SJCRH30 (cell line): ENCODE data around the gene EPSTI1. TPM values are rescaled to one million over a fixed set of nuclear protein-coding genes. Genes with fewer than 3 reads are reported as not detected.

Experiments
- DNase-seq, 2 experiments: peaks; one replicate each; pipeline ENCODE4 v3.0.0-alpha.2; 2015 to 2020
- H3K27ac ChIP-seq: fragments of 250-450 bp; sonication (Bioruptor Pico); 2 replicates; pipeline ENCODE4 v1.5.1; 2020; ENCODE audit warnings: mild to moderate bottlenecking, moderate library complexity
- H3K27me3 ChIP-seq: fragments of 250-450 bp; sonication (Bioruptor Pico); 2 replicates; pipeline ENCODE4 v1.5.1; 2020; ENCODE audit warnings: mild to moderate bottlenecking, moderate library complexity
- H3K36me3 ChIP-seq: fragments of 250-450 bp; sonication (Bioruptor Pico); 2 replicates; pipeline ENCODE4 v1.5.1; 2020; ENCODE audit warnings: mild to moderate bottlenecking, moderate library complexity
- H3K4me1 ChIP-seq: fragments of 250-450 bp; sonication (Bioruptor Pico); 2 replicates; pipeline ENCODE4 v1.5.1; 2020; ENCODE audit warnings: mild to moderate bottlenecking, moderate library complexity
- H3K4me3 ChIP-seq: fragments of 250-450 bp; sonication (Bioruptor Pico); 2 replicates; pipeline ENCODE4 v1.5.1; 2020; ENCODE audit warnings: mild to moderate bottlenecking, moderate library complexity
- H3K9me3 ChIP-seq: fragments of 250-450 bp; sonication (Bioruptor Pico); replicated peaks from 2 replicates; pipeline ENCODE4 v1.5.1; 2020; ENCODE audit warnings: mild to moderate bottlenecking, moderate library complexity
- total RNA-seq: library from RNA; depleted of rRNA; stranded (reverse); fragments of >200 nt; shearing (Covaris generic); gene quantifications from 2 replicates; pipeline ENCODE4 v1.2.3, GENCODE V29; 2014

EPSTI1 gene
- total RNA-seq, 1 experiment from 2014 or later: 1.1 TPM

DNA sequence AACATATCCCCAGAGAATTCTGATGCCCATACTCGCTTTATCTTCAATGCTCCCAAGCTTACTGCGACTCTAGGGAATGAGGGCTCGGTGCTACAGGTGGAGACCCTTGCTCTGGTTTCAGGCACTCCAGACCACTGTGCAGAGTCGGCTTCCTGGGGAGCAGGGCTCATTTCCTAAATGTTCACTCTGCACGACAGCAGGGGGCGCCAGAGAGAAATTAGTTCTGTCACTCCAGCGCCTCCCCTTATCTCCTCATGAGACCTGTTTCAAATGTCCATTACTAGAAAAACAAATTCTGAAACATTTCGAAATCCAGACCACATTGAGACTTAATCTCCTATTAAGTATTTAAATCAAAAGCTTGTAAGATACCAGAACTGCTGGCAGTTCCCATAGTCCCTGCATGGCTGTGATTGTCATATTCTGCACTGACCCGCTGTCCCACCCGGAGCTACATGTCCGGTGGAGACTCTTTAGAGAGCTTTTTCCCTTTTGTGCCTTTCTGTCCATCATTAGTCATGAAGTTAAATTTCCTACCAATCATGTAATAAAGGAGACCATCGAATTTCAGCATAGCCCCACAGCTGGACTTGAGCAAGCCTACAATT lies 22.4 kb downstream of the EPSTI1 start:
- H3K36me3 ChIP-seq: no peaks in the 10 kb centered on the region
- peak; percentile 74 to 86 for DNase-seq

DNA sequence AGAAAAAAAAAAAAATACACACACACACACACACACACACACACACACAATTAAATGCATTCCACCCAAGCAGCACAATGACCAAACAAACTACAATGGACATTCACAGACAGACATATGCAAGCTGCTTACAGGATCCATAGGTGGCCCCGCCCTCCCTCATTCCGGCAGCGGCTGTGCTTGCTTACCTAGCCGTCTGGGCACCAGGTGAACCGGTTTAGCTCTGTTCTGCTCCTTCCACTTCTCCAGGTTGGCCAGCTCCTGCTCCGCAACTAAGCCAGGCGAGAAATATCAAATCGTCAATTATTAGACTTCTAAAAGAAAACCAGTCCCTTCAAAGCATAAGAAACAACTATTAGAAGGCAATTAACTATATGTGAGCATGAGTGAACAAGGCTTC lies 23.1 kb downstream of the EPSTI1 start:
- no peak overlapping the region for H3K4me3 ChIP-seq
- H3K36me3 ChIP-seq: no peaks in the 10 kb centered on the region

More for the DNA sequence above, 22.4 kb downstream of the EPSTI1 start:
- peaks cover 4% of the 10 kb centered on the region for H3K4me1 ChIP-seq
- H3K9me3 ChIP-seq: no peaks in the 10 kb centered on the region
- H3K4me3 ChIP-seq: no peak overlapping the region
- H3K27ac ChIP-seq: no peak overlapping the region
- no peaks in the 10 kb centered on the region for H3K27me3 ChIP-seq

DNA sequence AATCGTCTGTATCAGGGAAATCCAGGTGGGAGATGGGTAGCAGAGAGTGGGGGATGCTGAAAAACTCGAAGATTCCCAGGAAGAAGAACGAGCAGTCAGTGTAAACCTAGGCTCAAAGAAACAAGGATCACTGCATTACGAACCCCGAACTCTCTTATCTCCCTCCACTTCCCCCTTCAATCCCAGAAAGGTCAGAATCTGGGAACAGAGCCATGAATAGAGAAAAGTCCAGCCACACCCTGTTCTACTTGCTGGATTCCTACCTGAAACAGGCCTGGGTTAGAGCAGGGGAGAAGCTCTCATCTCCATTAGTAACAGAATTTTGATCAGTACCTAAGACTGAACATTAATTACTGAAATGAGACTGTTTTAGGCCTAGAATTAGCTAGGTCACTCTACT lies 24.4 kb downstream of the EPSTI1 start:
- DNase-seq: no peak
- H3K4me1 ChIP-seq: peaks cover 4% of the 10 kb centered on the region
- H3K27ac ChIP-seq: no peak overlapping the region
- no peak overlapping the region for H3K4me3 ChIP-seq
- H3K9me3 ChIP-seq: no peaks in the 10 kb centered on the region
- no peaks in the 10 kb centered on the region for H3K27me3 ChIP-seq
- no peaks in the 10 kb centered on the region for H3K36me3 ChIP-seq

More for the DNA sequence above, 23.1 kb downstream of the EPSTI1 start:
- Histone ChIP-seq H3K4me1 (peaks cover 4% of the 10 kb centered on the region), H3K9me3 (no peaks in the 10 kb centered on the region), H3K27ac (no peak overlapping the region), H3K27me3 (no peaks in the 10 kb centered on the region)
- no peak for DNase-seq

DNA sequence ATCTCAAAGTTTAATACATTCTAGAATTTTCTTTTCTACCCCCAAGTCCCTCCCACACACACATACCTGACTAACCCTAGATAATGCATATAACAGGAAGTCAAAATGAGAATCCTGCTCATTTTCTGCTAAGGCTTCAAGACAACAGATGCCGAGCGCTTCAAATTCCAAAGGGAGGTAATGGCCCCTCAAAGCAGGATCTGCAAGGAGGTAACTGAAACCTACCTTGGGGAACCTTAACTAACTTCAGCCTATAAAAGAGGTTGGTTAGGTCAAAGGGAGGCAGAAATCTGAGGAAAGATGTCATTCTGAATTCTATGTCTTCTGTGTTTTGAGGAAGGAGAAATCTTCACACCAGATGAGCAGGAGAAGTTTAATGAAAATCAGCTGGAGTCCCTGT lies 26.8 kb downstream of the EPSTI1 start:
- H3K9me3 ChIP-seq: no peaks in the 10 kb centered on the region
- H3K27me3 ChIP-seq: no peaks in the 10 kb centered on the region
- H3K4me1 ChIP-seq: peaks cover 4% of the 10 kb centered on the region; the same call in 1 of the 2 replicates
- H3K36me3 ChIP-seq: no peaks in the 10 kb centered on the region
- no peak for DNase-seq
- no peak overlapping the region for H3K27ac ChIP-seq
- no peak overlapping the region for H3K4me3 ChIP-seq

DNA sequence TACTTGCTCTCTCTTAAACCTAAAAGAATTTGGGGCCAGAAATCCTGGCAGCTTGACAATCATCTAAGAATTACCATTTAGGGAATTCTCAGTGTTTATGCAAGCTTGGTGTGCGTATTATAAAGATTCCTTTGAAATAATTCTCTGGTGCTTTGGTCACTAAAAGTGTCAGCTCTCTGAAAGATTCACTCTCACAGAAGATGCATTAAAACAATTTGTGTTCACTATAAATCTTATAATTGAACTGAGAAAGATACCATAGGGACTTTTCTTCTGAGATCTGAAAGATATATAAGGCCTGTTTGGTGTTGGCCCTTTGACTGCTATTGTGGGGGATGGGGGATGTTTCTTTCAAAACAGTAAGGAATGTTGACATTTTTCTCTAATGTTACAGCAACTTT lies 27.3 kb downstream of the EPSTI1 start:
- no peak for DNase-seq
- Histone ChIP-seq H3K4me1 (peaks cover under 1% of the 10 kb centered on the region; the same call in 1 of the 2 replicates), H3K27ac (no peak overlapping the region), H3K4me3 (no peak overlapping the region), H3K36me3 (no peaks in the 10 kb centered on the region), H3K9me3 (no peaks in the 10 kb centered on the region), H3K27me3 (no peaks in the 10 kb centered on the region)

DNA sequence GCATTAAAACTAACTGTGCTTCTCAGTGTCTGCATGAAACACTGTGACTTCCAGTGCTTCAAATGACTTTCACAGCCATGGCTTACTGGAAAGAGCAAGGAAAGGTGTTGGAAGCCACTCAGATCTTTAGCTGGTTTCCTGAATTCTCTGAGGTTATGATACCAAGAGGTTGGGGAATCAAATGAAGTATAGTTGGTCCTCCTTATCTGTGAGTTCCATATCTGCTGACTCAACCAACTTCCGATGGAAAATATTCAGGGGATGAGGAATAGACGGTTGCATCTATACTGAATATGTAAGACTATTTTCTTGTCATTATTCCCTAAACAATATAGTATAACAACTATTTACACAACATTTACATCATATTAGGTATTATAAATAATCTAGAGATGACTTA lies 32.4 kb downstream of the EPSTI1 start:
- no peak for DNase-seq
- Histone ChIP-seq H3K27me3 (no peaks in the 10 kb centered on the region), H3K36me3 (no peaks in the 10 kb centered on the region), H3K4me3 (no peak overlapping the region), H3K9me3 (no peaks in the 10 kb centered on the region), H3K4me1 (no peaks in the 10 kb centered on the region), H3K27ac (no peak overlapping the region)

DNA sequence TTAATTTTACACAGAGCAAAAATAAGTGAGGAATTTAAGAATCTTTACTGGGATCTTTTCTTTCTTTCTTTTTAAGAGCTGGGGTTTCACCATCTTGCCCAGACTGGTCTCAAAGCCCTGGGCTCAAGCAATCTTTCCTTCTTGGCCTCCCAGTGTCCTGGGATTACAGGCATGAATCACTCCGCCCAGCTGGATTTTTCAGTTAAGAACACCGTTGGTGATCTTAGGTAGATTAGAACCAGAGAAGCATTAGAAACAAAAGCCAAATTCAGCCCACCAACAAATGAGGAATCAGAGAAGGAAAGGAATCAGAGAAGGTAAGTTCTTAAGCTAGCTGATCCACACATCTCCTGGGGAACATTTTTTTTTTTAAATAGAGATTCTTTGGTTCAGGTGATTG lies 34.2 kb downstream of the EPSTI1 start:
- Histone ChIP-seq H3K36me3 (no peaks in the 10 kb centered on the region), H3K4me1 (no peaks in the 10 kb centered on the region), H3K4me3 (no peak overlapping the region), H3K27me3 (no peaks in the 10 kb centered on the region), H3K27ac (no peak overlapping the region), H3K9me3 (no peaks in the 10 kb centered on the region)
- DNase-seq: no peak

DNA sequence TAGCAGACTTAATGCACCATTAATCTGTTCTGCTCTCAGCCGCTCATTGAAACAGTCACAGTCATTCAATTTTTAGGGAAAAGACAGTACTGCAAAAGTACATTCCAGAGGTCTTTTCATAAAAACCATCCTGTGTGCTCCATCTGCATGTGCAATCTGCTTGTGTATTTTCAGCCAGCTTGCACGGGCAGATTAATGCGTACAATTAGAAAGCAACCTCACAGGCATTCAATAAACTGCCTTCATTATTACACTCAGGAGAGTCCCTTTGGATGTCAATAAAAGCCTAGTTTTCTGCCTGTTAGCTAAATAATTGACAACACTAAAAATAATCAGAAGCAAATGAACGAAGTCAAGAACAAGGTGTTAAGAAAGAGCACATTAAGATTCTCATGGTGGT lies 41.9 kb downstream of the EPSTI1 start:
- Histone ChIP-seq H3K27ac (no peak overlapping the region), H3K27me3 (no peaks in the 10 kb centered on the region), H3K4me1 (no peaks in the 10 kb centered on the region), H3K4me3 (no peak overlapping the region), H3K9me3 (no peaks in the 10 kb centered on the region; the same call in 1 of the 2 replicates), H3K36me3 (no peaks in the 10 kb centered on the region)
- DNase-seq: no peak

DNA sequence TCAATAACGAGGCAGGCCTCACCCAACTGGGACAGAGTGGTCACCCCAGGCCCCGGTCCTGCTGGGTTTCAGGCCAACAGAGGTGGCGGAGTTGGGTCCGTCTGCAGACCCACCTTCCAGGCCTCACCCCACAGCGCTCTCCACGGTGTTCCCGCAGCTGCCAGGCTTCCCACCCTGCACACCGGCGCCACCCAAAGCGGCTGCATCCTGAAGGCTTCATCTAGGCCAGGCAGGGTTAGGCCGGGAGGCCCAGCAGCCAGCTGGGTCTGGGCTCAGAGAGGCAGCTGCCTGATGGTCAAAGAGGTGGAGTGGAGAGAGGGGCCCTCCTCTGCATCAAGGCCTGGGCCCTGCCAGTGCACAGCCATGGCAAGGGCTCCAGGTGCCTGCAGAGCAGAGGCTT lies 44.1 kb downstream of the EPSTI1 start:
- Histone ChIP-seq H3K27me3 (no peaks in the 10 kb centered on the region), H3K27ac (no peak overlapping the region), H3K36me3 (no peaks in the 10 kb centered on the region), H3K4me3 (no peak overlapping the region), H3K9me3 (no peaks in the 10 kb centered on the region; the same call in 1 of the 2 replicates), H3K4me1 (no peaks in the 10 kb centered on the region)
- no peak for DNase-seq

DNA sequence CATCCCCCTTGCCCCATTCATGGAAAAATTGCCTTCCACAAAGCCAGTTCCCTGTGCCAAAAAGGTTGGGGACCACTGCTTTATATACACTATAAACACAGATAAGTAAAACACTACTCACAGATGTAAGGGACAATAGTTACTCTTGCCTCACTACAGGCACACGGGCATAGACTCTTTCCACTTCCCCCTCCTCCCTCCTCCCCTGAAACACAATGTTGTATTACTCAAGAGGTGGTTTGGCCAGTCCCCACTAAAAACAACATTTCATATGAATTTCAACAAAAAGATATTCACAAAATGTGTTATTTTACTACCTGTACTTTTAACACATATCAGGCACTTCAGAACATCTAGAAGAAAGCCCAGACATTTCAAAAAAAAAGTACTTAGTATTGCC lies 45.1 kb downstream of the EPSTI1 start:
- Histone ChIP-seq H3K36me3 (no peaks in the 10 kb centered on the region), H3K4me1 (no peaks in the 10 kb centered on the region), H3K4me3 (no peak overlapping the region), H3K27ac (no peak overlapping the region), H3K9me3 (no peaks in the 10 kb centered on the region; the same call in 1 of the 2 replicates), H3K27me3 (no peaks in the 10 kb centered on the region)
- no peak for DNase-seq

DNA sequence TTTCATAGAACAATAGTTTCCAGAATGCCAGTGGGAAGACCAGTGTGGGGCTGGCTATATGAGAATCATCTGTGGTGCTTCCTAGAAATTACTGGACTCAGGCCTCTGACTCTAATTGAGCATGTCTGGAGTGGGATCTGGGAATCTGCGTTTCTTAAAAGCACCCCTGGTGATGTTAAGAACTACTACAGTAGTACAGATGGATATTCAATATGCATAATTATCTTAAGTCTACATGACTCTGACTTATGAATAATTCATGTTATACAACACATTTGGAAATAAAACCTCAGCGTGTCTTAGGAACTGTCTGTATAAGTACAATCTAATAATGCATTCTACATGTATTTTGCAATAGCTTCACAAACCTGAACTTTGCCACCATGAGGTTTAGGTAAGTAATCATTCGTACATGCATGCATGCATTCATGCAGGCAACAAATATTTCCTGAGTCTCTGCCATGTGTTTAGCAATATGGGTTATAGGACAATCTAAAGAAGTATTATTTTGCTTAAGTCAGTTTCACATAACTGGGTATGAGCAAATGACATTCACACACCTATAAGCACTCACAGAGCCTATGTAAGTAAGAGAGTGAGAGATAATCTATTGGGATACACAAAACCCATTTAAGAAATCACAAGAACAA lies 62.0 kb downstream of the EPSTI1 start:
- no peaks in the 10 kb centered on the region for H3K27me3 ChIP-seq
- no peaks in the 10 kb centered on the region for H3K36me3 ChIP-seq
- no peaks in the 10 kb centered on the region; the same call in 1 of the 2 replicates for H3K9me3 ChIP-seq

DNA sequence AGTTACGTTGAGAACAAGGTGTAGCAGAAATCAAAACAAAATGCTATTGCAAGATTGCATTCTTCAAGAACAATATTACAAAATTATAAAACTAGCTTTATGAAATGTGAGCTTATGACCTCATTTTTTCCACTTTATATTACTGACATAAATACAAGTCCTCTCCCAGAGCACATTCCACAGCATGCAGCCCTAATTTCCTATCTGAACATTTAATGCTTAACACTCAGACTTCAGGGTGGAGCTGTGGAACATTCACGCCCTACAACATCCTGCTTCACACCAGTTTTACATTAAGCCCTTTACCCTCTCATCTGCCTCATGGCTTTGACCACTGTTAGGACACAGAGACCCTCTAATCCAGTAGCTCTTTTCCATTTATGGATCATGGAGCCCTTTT lies 65.5 kb downstream of the EPSTI1 start:
- Histone ChIP-seq H3K9me3 (no peaks in the 10 kb centered on the region), H3K36me3 (no peaks in the 10 kb centered on the region), H3K4me3 (no peak overlapping the region), H3K4me1 (no peaks in the 10 kb centered on the region), H3K27me3 (no peaks in the 10 kb centered on the region), H3K27ac (no peak overlapping the region)
- no peak for DNase-seq

More for the DNA sequence above, 62.0 kb downstream of the EPSTI1 start:
- H3K4me1 ChIP-seq: no peaks in the 10 kb centered on the region
- no peak overlapping the region for H3K27ac ChIP-seq
- no peak for DNase-seq
- no peak overlapping the region for H3K4me3 ChIP-seq

DNA sequence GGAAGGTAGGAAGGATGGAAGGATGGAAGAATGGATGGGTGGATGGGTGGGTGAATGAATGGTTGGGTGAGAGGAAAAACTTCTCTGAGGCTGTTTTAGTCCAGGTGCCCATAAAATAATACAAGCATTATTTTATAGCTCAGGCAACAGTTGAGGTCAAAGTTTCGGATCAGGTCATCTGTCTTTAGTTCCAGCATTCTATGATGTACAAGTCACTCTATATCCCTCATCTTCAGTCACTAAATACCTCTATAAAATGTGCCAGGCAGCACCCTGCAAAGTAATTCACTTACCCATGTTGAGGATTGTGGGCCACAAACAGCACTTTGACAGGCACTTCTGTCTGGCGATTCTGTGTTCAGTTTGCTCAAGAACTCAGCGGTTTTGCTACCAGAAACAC lies 66.0 kb downstream of the EPSTI1 start:
- Histone ChIP-seq H3K27me3 (no peaks in the 10 kb centered on the region), H3K4me3 (no peak overlapping the region), H3K9me3 (no peaks in the 10 kb centered on the region), H3K4me1 (no peaks in the 10 kb centered on the region), H3K27ac (no peak overlapping the region), H3K36me3 (no peaks in the 10 kb centered on the region)
- DNase-seq: no peak

DNA sequence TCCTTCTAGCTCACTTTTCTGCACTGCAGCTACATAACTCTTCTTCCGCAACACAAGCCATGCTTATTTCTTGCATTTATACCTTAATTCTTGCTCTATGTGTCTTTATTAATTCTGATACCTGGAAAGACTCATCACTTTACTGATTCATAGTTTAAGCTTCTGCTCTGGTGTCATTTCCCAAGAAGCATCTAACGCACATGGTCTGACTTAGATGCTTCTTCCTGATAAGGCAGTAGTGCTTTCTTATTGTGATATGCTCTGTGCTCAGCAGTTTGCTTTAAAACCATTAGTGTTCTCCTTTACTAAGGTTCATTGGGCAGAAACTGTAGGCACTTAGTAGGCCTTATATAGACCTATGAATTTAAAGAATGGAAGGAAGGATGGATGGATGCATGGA lies 66.4 kb downstream of the EPSTI1 start:
- H3K27ac ChIP-seq: no peak overlapping the region
- no peaks in the 10 kb centered on the region for H3K36me3 ChIP-seq
- H3K4me3 ChIP-seq: no peak overlapping the region
- no peaks in the 10 kb centered on the region for H3K9me3 ChIP-seq
- H3K27me3 ChIP-seq: no peaks in the 10 kb centered on the region
- DNase-seq: no peak
- no peaks in the 10 kb centered on the region for H3K4me1 ChIP-seq

DNA sequence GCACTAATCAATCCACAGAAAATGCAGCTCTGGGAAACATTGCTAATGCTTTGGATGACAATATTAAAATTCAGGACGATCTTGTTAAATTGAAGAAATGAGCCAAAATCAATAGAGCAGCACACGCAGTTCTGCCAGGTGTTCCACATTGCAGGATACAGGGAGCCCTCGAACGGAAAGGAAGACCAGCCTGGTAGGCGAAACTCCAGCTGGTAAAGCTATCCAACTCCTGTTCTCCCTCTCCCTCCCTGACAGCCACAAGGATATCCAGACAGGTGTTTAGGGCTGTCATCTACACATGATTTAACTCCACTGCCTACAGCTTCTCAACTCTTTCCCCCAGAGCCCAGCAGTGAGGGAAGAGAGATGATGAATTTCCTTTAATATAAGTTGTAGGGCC lies 67.7 kb downstream of the EPSTI1 start:
- no peaks in the 10 kb centered on the region for H3K9me3 ChIP-seq
- no peaks in the 10 kb centered on the region for H3K27me3 ChIP-seq
- H3K36me3 ChIP-seq: no peaks in the 10 kb centered on the region
- H3K4me1 ChIP-seq: no peaks in the 10 kb centered on the region
- H3K4me3 ChIP-seq: no peak overlapping the region
- DNase-seq: peak; percentile 3 to 47
- no peak overlapping the region for H3K27ac ChIP-seq

DNA sequence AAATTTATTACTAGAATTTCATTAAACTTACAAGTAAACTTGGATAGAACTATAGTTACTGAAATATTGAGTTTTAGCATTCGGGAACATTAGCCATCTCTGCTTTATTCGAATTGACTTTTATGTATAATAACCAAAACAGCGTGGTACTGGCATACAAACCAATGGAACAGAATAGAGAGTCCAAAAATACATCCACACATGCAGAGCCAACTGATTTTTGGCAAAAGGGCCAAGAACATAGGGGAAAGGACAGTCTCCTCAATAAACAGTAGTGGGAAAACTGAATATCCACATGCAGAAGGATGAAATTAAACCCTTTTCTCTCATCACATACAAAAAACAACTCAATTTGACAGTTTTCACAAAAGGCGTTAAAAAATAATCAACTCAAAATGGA lies 84.3 kb downstream of the EPSTI1 start:
- no peaks in the 10 kb centered on the region for H3K4me1 ChIP-seq
- H3K27ac ChIP-seq: no peak overlapping the region
- DNase-seq: no peak
- H3K4me3 ChIP-seq: no peak overlapping the region
- no peaks in the 10 kb centered on the region for H3K36me3 ChIP-seq
- no peaks in the 10 kb centered on the region for H3K9me3 ChIP-seq
- no peaks in the 10 kb centered on the region for H3K27me3 ChIP-seq
